H1 (cell line): ENCODE results near the gene DSP. TPM values are rescaled to one million over a fixed set of nuclear protein-coding genes. Genes with fewer than 3 reads are reported as not detected.

Experiments used
- polyA plus RNA-seq, 7 experiments: library from polyadenylated mRNA; depleted of rRNA in 3 of 7; stranded (reverse) in 5 of 7; unstranded in 2 of 7; fragments of >200 nt in 5 of 7; fragments of 200-250 nt in 2 of 7; gene quantifications; 1 replicate in 5 of 7; 2 replicates in 1 of 7; 4 replicates in 1 of 7; pipeline versions ENCODE4 v1.2.1 to v1.2.3, GENCODE V29; 2011 to 2013; ENCODE audit warnings: missing spikeins in 2 of 7, mixed read lengths in 2 of 7
- total RNA-seq: library from RNA; stranded (reverse); fragmentation: NEBNext Ultra II Directional; extraction: Animal tissue kit (Norgen Biotek cat#: 25700); gene quantifications from 2 replicates; pipeline ENCODE4 v1.2.1, GENCODE V29; 2021
- TF ChIP-seq, protein P1 (sequence below): IDR thresholded peaks from 2 replicates; pipeline ENCODE4 v1.6.1; 2012; ENCODE audit warnings: inconsistent platforms

Gene DSP
- total and polyA plus RNA-seq, 2 of the 8 experiments (the other 6 are each of a cell fraction or from before 2014, with no cell fraction given) = 14.3 to 48.5 TPM

DNA sequence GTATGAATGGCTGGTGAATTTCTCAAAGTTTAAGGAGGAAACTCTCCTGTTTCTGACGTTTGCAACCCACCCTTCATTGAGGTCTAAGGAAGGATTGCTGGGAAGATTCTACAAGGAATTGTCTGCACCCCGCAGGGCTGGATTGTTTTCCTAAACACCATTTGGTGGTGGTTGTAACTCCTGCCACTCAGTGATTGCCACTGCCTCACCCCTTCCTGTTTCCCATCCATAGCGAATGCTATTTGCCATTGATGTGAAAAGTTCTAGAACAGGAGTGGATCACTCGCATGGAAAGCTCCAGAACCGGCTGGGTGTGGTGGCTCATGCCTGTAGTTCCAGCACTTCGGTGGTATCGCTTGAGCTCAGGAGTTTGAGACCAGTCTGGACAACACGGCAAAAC, 8.7 kb upstream of the DSP start (continued):
- TF ChIP-seq, protein P1, sequence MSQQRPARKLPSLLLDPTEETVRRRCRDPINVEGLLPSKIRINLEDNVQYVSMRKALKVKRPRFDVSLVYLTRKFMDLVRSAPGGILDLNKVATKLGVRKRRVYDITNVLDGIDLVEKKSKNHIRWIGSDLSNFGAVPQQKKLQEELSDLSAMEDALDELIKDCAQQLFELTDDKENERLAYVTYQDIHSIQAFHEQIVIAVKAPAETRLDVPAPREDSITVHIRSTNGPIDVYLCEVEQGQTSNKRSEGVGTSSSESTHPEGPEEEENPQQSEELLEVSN = no peak
